HG03575 (cell line): ENCODE data around the gene PRRT2.
"Not testable (repeated sequence)": the region's sequence is repeated elsewhere in the genome, so short reads cannot be mapped to it uniquely, and the experiment has no call there.

Source experiments
- ATAC-seq: cut with Tn5 transposase; IDR thresholded peaks from one replicate; pipeline ENCODE4 v1.9.1; 2021; ENCODE audit not compliant: unreplicated experiment, insufficient number of reproducible peaks, low FRiP score; ENCODE audit errors: extremely low read depth

The PRRT2 gene

GRCh38 chr16:29824589-29825144, 12.7 kb downstream of the PRRT2 start:
- no peak for ATAC-seq

GRCh38 chr16:29825145-29826044, 13.4 kb downstream of the PRRT2 start:
- ATAC-seq: no peak

GRCh38 chr16:29826342-29826695, 14.3 kb downstream of the PRRT2 start:
- no peak for ATAC-seq

GRCh38 chr16:29830774-29831173, 18.8 kb downstream of the PRRT2 start:
- ATAC-seq: no peak

GRCh38 chr16:29831490-29831889, 19.5 kb downstream of the PRRT2 start:
- ATAC-seq: no peak

- not testable (repeated sequence) for ATAC-seq
Observed at GRCh38 chr16:29833219-29833618, 21.2 kb downstream of the PRRT2 start.

- ATAC-seq: no peak
Observed at GRCh38 chr16:29834079-29834478, 22.1 kb downstream of the PRRT2 start.

- ATAC-seq: no peak
Observed at GRCh38 chr16:29835926-29836325, 23.9 kb downstream of the PRRT2 start.

GRCh38 chr16:29836623-29837022, 24.6 kb downstream of the PRRT2 start:
- ATAC-seq: no peak

GRCh38 chr16:29837841-29838240, 25.8 kb downstream of the PRRT2 start:
- no peak for ATAC-seq

GRCh38 chr16:29839822-29840221, 27.8 kb downstream of the PRRT2 start:
- ATAC-seq: no peak

GRCh38 chr16:29840240-29840639, 28.2 kb downstream of the PRRT2 start:
- ATAC-seq: no peak

GRCh38 chr16:29841631-29842030, 29.6 kb downstream of the PRRT2 start:
- ATAC-seq: no peak

GRCh38 chr16:29842732-29843346, 30.8 kb downstream of the PRRT2 start:
- no peak for ATAC-seq

GRCh38 chr16:29843931-29844330, 31.9 kb downstream of the PRRT2 start:
- ATAC-seq: no peak

GRCh38 chr16:29844575-29845331, 32.8 kb downstream of the PRRT2 start:
- ATAC-seq: no peak

- no peak for ATAC-seq
Observed at GRCh38 chr16:29845656-29846055, 33.7 kb downstream of the PRRT2 start.

GRCh38 chr16:29848420-29849297, 36.7 kb downstream of the PRRT2 start:
- ATAC-seq: no peak

GRCh38 chr16:29849505-29849904, 37.5 kb downstream of the PRRT2 start:
- ATAC-seq: no peak
